Sigmoid colon (tissue), 4 donors: Measurements from ENCODE around the gene LHFPL2.

ENCODE experiments used
- EP300 ChIP-seq, 4 donors: sonication (generic); formaldehyde crosslinking; IDR thresholded peaks; one replicate each; pipeline ENCODE4 v1.6.1; 2017; ENCODE audit warnings: antibody characterized with exemption in 4 of 4
- POLR2A ChIP-seq, 2 donors: fragments of 450-650 bp; IDR thresholded peaks; one replicate each; pipeline ENCODE4 v1.6.1; 2016; ENCODE audit warnings: antibody characterized with exemption in 2 of 2, mild to moderate bottlenecking in 2 of 2, moderate library complexity in 2 of 2
- TF ChIP-seq, protein P1 (sequence below), 4 experiments: fragments of 450-650 bp in 3 of 4; fragments of 200-600 bp in 1 of 4; IDR thresholded peaks; one replicate each; pipeline ENCODE4 v1.5.1; 2016 to 2019; ENCODE audit warnings: antibody characterized with exemption in 4 of 4, mild to moderate bottlenecking in 3 of 4, moderate library complexity in 2 of 4

DNA sequence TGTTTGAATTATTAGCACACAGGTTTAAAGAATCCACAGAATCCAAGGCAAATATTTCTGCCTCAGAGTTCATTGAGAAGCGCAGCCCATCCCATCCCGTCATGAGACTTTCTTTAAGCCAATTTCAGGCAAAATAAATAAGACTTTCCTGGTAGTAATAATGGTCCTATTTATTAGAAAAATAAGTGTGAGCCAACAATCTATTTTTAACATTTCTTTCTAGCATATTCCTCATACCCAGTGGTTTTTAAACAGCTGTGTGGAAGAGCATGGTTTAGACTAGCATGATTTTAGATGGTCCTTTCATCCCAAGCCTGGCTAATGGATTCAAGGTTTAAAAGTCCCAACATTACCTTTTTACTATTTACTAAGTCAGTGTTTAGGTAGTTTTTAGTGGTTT, 162.4 kb downstream of the LHFPL2 start:
- TF ChIP-seq POLR2A (IDR thresholded peaks at IDR 0.05): no peak
- TF ChIP-seq, protein P1, sequence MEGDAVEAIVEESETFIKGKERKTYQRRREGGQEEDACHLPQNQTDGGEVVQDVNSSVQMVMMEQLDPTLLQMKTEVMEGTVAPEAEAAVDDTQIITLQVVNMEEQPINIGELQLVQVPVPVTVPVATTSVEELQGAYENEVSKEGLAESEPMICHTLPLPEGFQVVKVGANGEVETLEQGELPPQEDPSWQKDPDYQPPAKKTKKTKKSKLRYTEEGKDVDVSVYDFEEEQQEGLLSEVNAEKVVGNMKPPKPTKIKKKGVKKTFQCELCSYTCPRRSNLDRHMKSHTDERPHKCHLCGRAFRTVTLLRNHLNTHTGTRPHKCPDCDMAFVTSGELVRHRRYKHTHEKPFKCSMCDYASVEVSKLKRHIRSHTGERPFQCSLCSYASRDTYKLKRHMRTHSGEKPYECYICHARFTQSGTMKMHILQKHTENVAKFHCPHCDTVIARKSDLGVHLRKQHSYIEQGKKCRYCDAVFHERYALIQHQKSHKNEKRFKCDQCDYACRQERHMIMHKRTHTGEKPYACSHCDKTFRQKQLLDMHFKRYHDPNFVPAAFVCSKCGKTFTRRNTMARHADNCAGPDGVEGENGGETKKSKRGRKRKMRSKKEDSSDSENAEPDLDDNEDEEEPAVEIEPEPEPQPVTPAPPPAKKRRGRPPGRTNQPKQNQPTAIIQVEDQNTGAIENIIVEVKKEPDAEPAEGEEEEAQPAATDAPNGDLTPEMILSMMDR (IDR thresholded peaks at IDR 0.05): no peak
- no peak for TF ChIP-seq EP300 (IDR thresholded peaks at IDR 0.05)
